HepG2 (cell line): ENCODE measurements around the gene LASP1. TPM values are rescaled to one million over a fixed set of nuclear protein-coding genes. Genes with fewer than 3 reads are reported as not detected.

Experiments
- ATAC-seq: fragments of 200-7000 bp; cut with Tn5 transposase; 3 replicates; pipeline ENCODE4 v1.9.1; 2020; ENCODE audit warnings: mild to moderate bottlenecking, moderate library complexity
- BruUV-seq: library from RNA; stranded (reverse); fragments of 400-500 nt; replicated peaks from 2 replicates; lab custom pipeline; 2021; lab: Mats Ljungman, UMichigan
- CTCF ChIA-PET: fragments of 300-600 bp; formaldehyde crosslinking; extraction: SDS; loops from one replicate; lab custom pipeline; 2021; ENCODE audit warnings: low total read pairs, inconsistent platforms, low intra/inter-chr PET ratio; lab: Yijun Ruan, JAX
- POLR2A ChIA-PET: fragments of 350-600 bp; sonication (Branson Sonifier 250); formaldehyde crosslinking; loops from one replicate; lab custom pipeline; 2020; ENCODE audit warnings: antibody characterized with exemption, inconsistent platforms; lab: Yijun Ruan, JAX
- DNase-seq: peaks from one replicate; pipeline ENCODE4 v3.0.0-alpha.2; 2015; ENCODE audit warnings: low spot score
- FAIRE-seq: peaks from 3 replicates; lab custom pipeline; 2011; peaks lifted over from hg19 to GRCh38; lab: Jason Lieb, UNC
- H2AFZ ChIP-seq: one replicate; pipeline ENCODE4 v1.6.1; 2011; ENCODE audit warnings: low read length, inconsistent platforms
- H3K27ac ChIP-seq: fragments of 300-600 bp; 3 replicates; pipeline ENCODE4 v1.8.0; 2011; ENCODE audit warnings: mixed run types, mild to moderate bottlenecking, mixed read lengths, low read length, inconsistent platforms; ENCODE audit not compliant: insufficient read depth; ENCODE audit errors: extremely low read length
- H3K27me3 ChIP-seq, 2 experiments: fragments of 200-600 bp in 1 of 2; 2 replicates in 1 of 2; 3 replicates in 1 of 2; pipeline versions ENCODE4 v1.6.0 to v1.8.0; 2011; ENCODE audit warnings: low read length in 2 of 2, mild to moderate bottlenecking in 2 of 2, moderate library complexity in 2 of 2, inconsistent platforms in 1 of 2; ENCODE audit not compliant: insufficient read depth in 2 of 2, control insufficient read depth in 1 of 2
- H3K36me3 ChIP-seq, 2 experiments: fragments of 200-600 bp in 1 of 2; replicated peaks in 1 of 2; 2 replicates in 1 of 2; 3 replicates in 1 of 2; pipeline versions ENCODE4 v1.5.1 to v1.8.0; 2011; ENCODE audit warnings: low read length in 2 of 2, inconsistent platforms in 1 of 2; ENCODE audit not compliant: insufficient read depth in 2 of 2, control insufficient read depth in 1 of 2
- H3K4me1 ChIP-seq: 2 replicates; pipeline ENCODE4 v1.5.1; 2012; ENCODE audit warnings: low read length, inconsistent platforms; ENCODE audit not compliant: insufficient read depth
- H3K4me2 ChIP-seq: 2 replicates; pipeline ENCODE4 v1.6.0; 2011; ENCODE audit warnings: low read depth, low read length, inconsistent platforms
- H3K4me3 ChIP-seq, 3 experiments: fragments of 200-600 bp in 1 of 3; sonication (generic), shearing (Covaris generic) in 1 of 3; replicated peaks in 1 of 3; 2 replicates each; pipeline ENCODE4 v1.5.1; 2011 to 2016; ENCODE audit warnings: low read length in 3 of 3, inconsistent platforms in 2 of 3, low read depth in 2 of 3, mild to moderate bottlenecking in 2 of 3, control low read depth in 1 of 3, mixed read lengths in 1 of 3; ENCODE audit not compliant: insufficient read depth in 1 of 3
- H3K79me2 ChIP-seq: one replicate; pipeline ENCODE4 v1.6.1; 2011; ENCODE audit warnings: low read length, inconsistent platforms; ENCODE audit not compliant: insufficient read depth
- H3K9ac ChIP-seq: 2 replicates; pipeline ENCODE4 v1.6.0; 2011; ENCODE audit warnings: mild to moderate bottlenecking, low read depth, low read length, inconsistent platforms; ENCODE audit not compliant: insufficient read depth
- H3K9me3 ChIP-seq: 2 replicates; pipeline ENCODE4 v1.5.1; 2012; ENCODE audit warnings: mild to moderate bottlenecking, low read length
- H4K20me1 ChIP-seq: 2 replicates; pipeline ENCODE4 v1.6.0; 2011; ENCODE audit warnings: inconsistent platforms, mild to moderate bottlenecking, low read length, moderate library complexity; ENCODE audit not compliant: insufficient read depth
- ELF1 ChIP-seq: sonication (generic); formaldehyde crosslinking; IDR thresholded peaks from 2 replicates; pipeline ENCODE4 v1.4.0; 2020; ENCODE audit warnings: missing genetic modification reagents
- GTF2F1 ChIP-seq: fragments of 150-350 bp; IDR thresholded peaks from 2 replicates; pipeline ENCODE4 v1.6.1; 2014; ENCODE audit warnings: low read length
- HCFC1 ChIP-seq: fragments of 150-350 bp; IDR thresholded peaks from 2 replicates; pipeline ENCODE4 v1.6.1; 2014; ENCODE audit warnings: low read depth, low read length
- MED8 ChIP-seq: sonication (generic); formaldehyde crosslinking; IDR thresholded peaks from 2 replicates; pipeline ENCODE4 v1.8.1; 2023; ENCODE audit warnings: mild to moderate bottlenecking, missing genetic modification reagents; ENCODE audit not compliant: insufficient replicate concordance
- POLR2A ChIP-seq, 2 experiments: IDR thresholded peaks; 2 replicates each; pipeline ENCODE4 v1.6.1; 2011; ENCODE audit warnings: low read depth in 2 of 2, low read length in 2 of 2, mild to moderate bottlenecking in 1 of 2, moderate library complexity in 1 of 2; ENCODE audit not compliant: insufficient read depth in 1 of 2
- RBM22 ChIP-seq: fragments of 200-400 bp; formaldehyde crosslinking; optimal IDR thresholded peaks from 2 replicates; pipeline ENCODE3; 2017; ENCODE audit warnings: mild to moderate bottlenecking, low read length, moderate library complexity
- WGBS: methylation state at CpG from one replicate; pipeline ENCODE4 v1.1.6; 2017; ENCODE audit warnings: low lambda C conversion rate; 5-methylcytosine and 5-hydroxymethylcytosine counted together
- in situ Hi-C: cut with HindIII; loops from 2 replicates; pipeline ENCODE4 v1.10.0; 2017; ENCODE audit warnings: low pct_unique_long_range_greater_than_20kb; ENCODE audit not compliant: extremely low pct_ligation_motif_present
- intact Hi-C: fragments of 100-400 bp; cut with micrococcal nuclease; formaldehyde crosslinking; loops from one replicate; pipeline ENCODE4 v1.10.0; 2022; ENCODE audit not compliant: unreplicated experiment
- polyA plus RNA-seq, 8 experiments: library from polyadenylated mRNA; depleted of rRNA in 3 of 8; stranded (reverse) in 7 of 8; unstranded in 1 of 8; fragments of >200 nt; fragmentation: Illumina TruSeq in 4 of 8; extraction: Trizol in 4 of 8; gene quantifications; 2 replicates each; pipeline versions ENCODE4 v1.2.1 to v1.2.3, GENCODE V29; 2011 to 2016; ENCODE audit warnings: low read depth in 4 of 8, missing spikeins in 1 of 8, mixed read lengths in 1 of 8; ENCODE audit not compliant: insufficient read depth in 1 of 8
- total RNA-seq, 5 experiments: library from RNA; depleted of rRNA; stranded (reverse); fragments of >200 nt; fragmentation: Illumina TruSeq; extraction: Trizol; gene quantifications; 2 replicates each; pipeline ENCODE4 v1.2.3, GENCODE V29; 2016; ENCODE audit warnings: low read depth in 1 of 5
- TF ChIP-seq, protein P1 (sequence below): IDR thresholded peaks from 2 replicates; pipeline ENCODE4 v1.6.1; 2016; ENCODE audit warnings: low read depth
- TF ChIP-seq, protein P2 (sequence below): sonication (generic); formaldehyde crosslinking; IDR thresholded peaks from 2 replicates; pipeline ENCODE4 v1.8.1; 2023; ENCODE audit warnings: mild to moderate bottlenecking, inconsistent platforms, moderate library complexity, missing genetic modification reagents, borderline replicate concordance

Gene LASP1
- total and polyA plus RNA-seq, 2 of the 13 experiments (the other 11 are each of a cell fraction or from before 2014, with no cell fraction given): 70.1 to 97.0 TPM

DNA sequence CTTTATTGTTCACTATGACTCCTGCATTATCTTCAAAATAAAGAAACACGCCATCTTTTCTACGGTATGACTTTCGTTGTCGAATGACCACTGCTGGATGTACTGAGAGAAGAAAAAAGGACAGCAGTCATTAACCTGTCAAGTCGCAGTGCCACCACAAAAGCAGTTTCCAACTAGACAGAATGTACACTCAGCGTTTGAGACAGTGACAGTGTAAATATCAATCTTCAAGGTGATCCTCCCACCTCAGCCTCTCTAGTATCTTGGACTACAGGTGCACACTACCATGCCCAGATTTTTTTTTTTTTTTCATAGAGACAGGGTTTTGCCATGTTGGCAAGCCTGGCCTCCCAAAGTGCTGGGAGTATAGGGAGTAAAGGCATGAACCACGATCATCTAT, 19.5 kb upstream of the LASP1 start:
- Histone ChIP-seq H3K36me3 (peaks cover 18 to 45% of the 10 kb centered on the region in 2 experiments), H3K9me3 (no peaks in the 10 kb centered on the region), H3K9ac (peak overlapping the region; percentile 15; the same call in 1 of the 2 replicates), H3K4me3 (no peak overlapping the region), H4K20me1 (peaks cover 54% of the 10 kb centered on the region), H3K79me2 (peaks cover 34% of the 10 kb centered on the region), H3K27me3 (no peaks in the 10 kb centered on the region; a peak in 1 of 5 replicates), H3K4me2 (peak overlapping the region; percentile 98), H3K27ac (no peak overlapping the region), H2AFZ (no peak overlapping the region), H3K4me1 (peaks cover 48% of the 10 kb centered on the region)
- in situ Hi-C loops (no loop called here), intact Hi-C loops (no loop called here)
- WGBS: 85% methylated on average over 7 of the region's 7 CpGs
- POLR2A ChIA-PET: interaction anchor here (0.6 to 4.5 kb wide), 2 partner anchors 25 to 104 kb away, joined by 3 to 50 read pairs; partner anchors contain the start of gene CWC25
- DNase-seq (no peak), FAIRE-seq (no peak), ATAC-seq (no peak)
- CTCF ChIA-PET: no interaction called here
- no peak for TF ChIP-seq MED8 (CRISPR knock-in tag)
- TF ChIP-seq RBM22: peak; percentile 90
- no peak for TF ChIP-seq HCFC1
- TF ChIP-seq, protein P1, sequence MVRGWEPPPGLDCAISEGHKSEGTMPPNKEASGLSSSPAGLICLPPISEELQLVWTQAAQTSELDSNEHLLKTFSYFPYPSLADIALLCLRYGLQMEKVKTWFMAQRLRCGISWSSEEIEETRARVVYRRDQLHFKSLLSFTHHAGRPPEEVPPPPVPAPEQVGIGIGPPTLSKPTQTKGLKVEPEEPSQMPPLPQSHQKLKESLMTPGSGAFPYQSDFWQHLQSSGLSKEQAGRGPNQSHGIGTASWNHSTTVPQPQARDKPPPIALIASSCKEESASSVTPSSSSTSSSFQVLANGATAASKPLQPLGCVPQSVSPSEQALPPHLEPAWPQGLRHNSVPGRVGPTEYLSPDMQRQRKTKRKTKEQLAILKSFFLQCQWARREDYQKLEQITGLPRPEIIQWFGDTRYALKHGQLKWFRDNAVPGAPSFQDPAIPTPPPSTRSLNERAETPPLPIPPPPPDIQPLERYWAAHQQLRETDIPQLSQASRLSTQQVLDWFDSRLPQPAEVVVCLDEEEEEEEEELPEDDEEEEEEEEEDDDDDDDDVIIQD: no peak
- peak in 1 of 2 experiments; percentile 49; a peak in 2 of 4 replicates for TF ChIP-seq POLR2A (IDR thresholded peaks at IDR 0.05; ENCODE audit: insufficient read depth in 1 of 2, low read depth in 2 of 2, low read length in 2 of 2)
- TF ChIP-seq, protein P2, sequence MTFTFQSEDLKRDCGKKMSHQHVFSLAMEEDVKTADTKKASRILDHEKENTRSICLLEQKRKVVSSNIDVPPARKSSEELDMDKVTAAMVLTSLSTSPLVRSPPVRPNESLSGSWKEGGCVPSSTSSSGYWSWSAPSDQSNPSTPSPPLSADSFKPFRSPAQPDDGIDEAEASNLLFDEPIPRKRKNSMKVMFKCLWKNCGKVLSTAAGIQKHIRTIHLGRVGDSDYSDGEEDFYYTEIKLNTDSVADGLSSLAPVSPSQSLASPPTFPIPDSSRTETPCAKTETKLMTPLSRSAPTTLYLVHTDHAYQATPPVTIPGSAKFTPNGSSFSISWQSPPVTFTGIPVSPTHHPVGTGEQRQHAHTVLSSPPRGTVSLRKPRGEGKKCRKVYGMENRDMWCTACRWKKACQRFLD (CRISPR knock-in tag): no peak
- no peak for TF ChIP-seq ELF1 (CRISPR knock-in tag)
- no peak for TF ChIP-seq GTF2F1
- no TSS peak for BruUV-seq
